Karpas-422 (cell line): ENCODE measurements around the gene PKP1. TPM values are rescaled to one million over a fixed set of nuclear protein-coding genes. Genes with fewer than 3 reads are reported as not detected.

Source experiments
- DNase-seq: peaks from one replicate; pipeline ENCODE4 v3.0.0-alpha.2; 2015
- H2AFZ ChIP-seq: fragments of 200-600 bp; sonication (generic); 2 replicates; pipeline ENCODE4 v1.6.1; 2014; ENCODE audit warnings: antibody characterized with exemption, low read length, mixed read lengths
- H3K27ac ChIP-seq: fragments of 200-600 bp; sonication (generic); 2 replicates; pipeline ENCODE4 v1.5.1; 2014; ENCODE audit warnings: mild to moderate bottlenecking, low read length, moderate library complexity
- H3K27me3 ChIP-seq: fragments of 200-600 bp; sonication (generic); 2 replicates; pipeline ENCODE4 v1.6.1; 2014; ENCODE audit warnings: low read length, mixed read lengths
- H3K36me3 ChIP-seq: fragments of 200-600 bp; sonication (generic); 2 replicates; pipeline ENCODE4 v1.6.1; 2014; ENCODE audit warnings: low read length, mixed read lengths; ENCODE audit not compliant: insufficient read depth
- H3K4me1 ChIP-seq: fragments of 200-600 bp; sonication (generic); 2 replicates; pipeline ENCODE4 v1.6.1; 2014; ENCODE audit warnings: mild to moderate bottlenecking, low read length, mixed read lengths
- H3K4me2 ChIP-seq: fragments of 200-600 bp; sonication (generic); 2 replicates; pipeline ENCODE4 v1.6.1; 2014; ENCODE audit warnings: low read length, low read depth, mild to moderate bottlenecking; ENCODE audit not compliant: poor library complexity, severe bottlenecking
- H3K4me3 ChIP-seq: fragments of 200-600 bp; sonication (generic); 2 replicates; pipeline ENCODE4 v1.5.1; 2014; ENCODE audit warnings: mild to moderate bottlenecking, antibody characterized with exemption, low read length, mixed read lengths
- H3K79me2 ChIP-seq: fragments of 200-600 bp; sonication (generic); 2 replicates; pipeline ENCODE4 v1.6.1; 2014; ENCODE audit warnings: mild to moderate bottlenecking, low read length, mixed read lengths
- H3K9ac ChIP-seq: fragments of 200-600 bp; sonication (generic); 2 replicates; pipeline ENCODE4 v1.6.0; 2014; ENCODE audit warnings: low read length
- H3K9me2 ChIP-seq: fragments of 200-600 bp; sonication (generic), shearing (Covaris generic); replicated peaks from 2 replicates; pipeline ENCODE4 v1.6.0; 2014; ENCODE audit warnings: mild to moderate bottlenecking, low read length, moderate library complexity; ENCODE audit not compliant: insufficient read depth
- H3K9me3 ChIP-seq: fragments of 300-700, 200-600 bp; sonication (generic); 2 replicates; pipeline ENCODE4 v1.6.1; 2014; ENCODE audit warnings: low read length, mixed read lengths
- H4K20me1 ChIP-seq: fragments of 200-600 bp; sonication (generic); 2 replicates; pipeline ENCODE4 v1.6.1; 2014; ENCODE audit warnings: mild to moderate bottlenecking, antibody characterized with exemption, low read length, low read depth; ENCODE audit not compliant: insufficient read depth
- total RNA-seq: library from RNA; depleted of rRNA; stranded (reverse); fragments of >200 nt; shearing (Covaris generic); gene quantifications from 2 replicates; pipeline ENCODE4 v1.2.3, GENCODE V29; 2014; ENCODE audit warnings: low replicate concordance

PKP1 gene
- total RNA-seq, 1 experiment from 2014 or later, result not detected

DNA sequence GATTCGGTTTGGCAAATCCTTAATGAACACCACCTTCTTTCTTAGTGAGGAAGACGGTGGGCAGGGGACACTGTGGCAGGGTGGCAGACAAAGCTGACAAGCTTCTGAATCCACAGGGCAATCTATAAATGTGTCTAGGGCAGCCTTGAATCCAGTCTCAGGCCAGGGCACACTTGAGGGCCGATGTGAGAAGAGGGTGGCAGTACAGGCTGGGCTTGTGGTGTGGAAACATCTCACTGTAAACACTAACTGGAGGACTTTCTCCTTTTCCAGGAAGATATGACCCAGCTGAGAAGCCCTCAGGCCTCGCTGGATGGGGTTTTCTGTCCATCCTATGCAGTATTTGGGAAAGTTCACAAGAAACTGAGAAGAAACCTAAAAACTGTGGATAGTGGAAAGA is 46.5 kb downstream of the PKP1 start:
- no peaks in the 10 kb centered on the region for H3K36me3 ChIP-seq
- H3K27me3 ChIP-seq, result no peaks in the 10 kb centered on the region
- H3K9me2 ChIP-seq, result no peaks in the 10 kb centered on the region
- no peaks in the 10 kb centered on the region for H3K9me3 ChIP-seq
- no peak overlapping the region for H3K9ac ChIP-seq
- no peak overlapping the region for H3K27ac ChIP-seq
- H3K4me2 ChIP-seq, result no peak overlapping the region
- H4K20me1 ChIP-seq, result no peaks in the 10 kb centered on the region
- no peaks in the 10 kb centered on the region for H3K4me1 ChIP-seq
- H3K79me2 ChIP-seq, result no peaks in the 10 kb centered on the region
- DNase-seq, result no peak
- H2AFZ ChIP-seq, result no peak overlapping the region
- H3K4me3 ChIP-seq, result no peak overlapping the region

- H3K9me3 ChIP-seq, result no peaks in the 10 kb centered on the region
- H3K9me2 ChIP-seq, result no peaks in the 10 kb centered on the region
- no peak overlapping the region for H2AFZ ChIP-seq
- no peak for DNase-seq
- H3K27me3 ChIP-seq, result no peaks in the 10 kb centered on the region
- H3K9ac ChIP-seq, result no peak overlapping the region
- H3K4me1 ChIP-seq, result no peaks in the 10 kb centered on the region
- no peaks in the 10 kb centered on the region for H3K36me3 ChIP-seq
- H3K27ac ChIP-seq, result no peak overlapping the region
- no peaks in the 10 kb centered on the region for H3K79me2 ChIP-seq
- no peaks in the 10 kb centered on the region for H4K20me1 ChIP-seq
- no peak overlapping the region for H3K4me3 ChIP-seq
- no peak overlapping the region for H3K4me2 ChIP-seq
Observed at GRCh38 chr1:201330541-201330940, 47.2 kb downstream of the PKP1 start.

- no peaks in the 10 kb centered on the region for H3K9me3 ChIP-seq
- DNase-seq, result no peak
Observed at GRCh38 chr1:201331166-201331565, 47.9 kb downstream of the PKP1 start.

GRCh38 chr1:201332021-201332420 is 48.7 kb downstream of the PKP1 start:
- Histone ChIP-seq H3K4me1 (no peaks in the 10 kb centered on the region), H3K4me2 (no peak overlapping the region), H3K36me3 (no peaks in the 10 kb centered on the region), H3K9ac (no peak overlapping the region), H3K4me3 (no peak overlapping the region), H3K9me2 (no peaks in the 10 kb centered on the region), H3K27ac (no peak overlapping the region), H2AFZ (no peak overlapping the region), H3K9me3 (no peaks in the 10 kb centered on the region), H4K20me1 (no peaks in the 10 kb centered on the region), H3K79me2 (no peaks in the 10 kb centered on the region), H3K27me3 (no peaks in the 10 kb centered on the region)
- DNase-seq, result no peak

More at GRCh38 chr1:201331166-201331565, 47.9 kb downstream of the PKP1 start:
- Histone ChIP-seq H2AFZ (no peak overlapping the region), H3K9ac (no peak overlapping the region), H3K79me2 (no peaks in the 10 kb centered on the region), H3K27ac (no peak overlapping the region), H3K36me3 (no peaks in the 10 kb centered on the region), H3K27me3 (no peaks in the 10 kb centered on the region), H3K4me3 (no peak overlapping the region), H3K4me1 (no peaks in the 10 kb centered on the region), H3K4me2 (no peak overlapping the region), H4K20me1 (no peaks in the 10 kb centered on the region), H3K9me2 (no peaks in the 10 kb centered on the region)

- H3K36me3 ChIP-seq, result no peaks in the 10 kb centered on the region
- H3K9me3 ChIP-seq, result no peaks in the 10 kb centered on the region
- H3K9ac ChIP-seq, result no peak overlapping the region
- no peaks in the 10 kb centered on the region for H3K27me3 ChIP-seq
- no peak overlapping the region for H3K4me3 ChIP-seq
- H3K4me2 ChIP-seq, result no peak overlapping the region
- no peak overlapping the region for H3K27ac ChIP-seq
- H3K9me2 ChIP-seq, result no peaks in the 10 kb centered on the region
- no peak overlapping the region for H2AFZ ChIP-seq
- no peak for DNase-seq
- H4K20me1 ChIP-seq, result no peaks in the 10 kb centered on the region
- H3K79me2 ChIP-seq, result no peaks in the 10 kb centered on the region
- H3K4me1 ChIP-seq, result no peaks in the 10 kb centered on the region
Observed at GRCh38 chr1:201332616-201333335, 49.5 kb downstream of the PKP1 start.

DNA sequence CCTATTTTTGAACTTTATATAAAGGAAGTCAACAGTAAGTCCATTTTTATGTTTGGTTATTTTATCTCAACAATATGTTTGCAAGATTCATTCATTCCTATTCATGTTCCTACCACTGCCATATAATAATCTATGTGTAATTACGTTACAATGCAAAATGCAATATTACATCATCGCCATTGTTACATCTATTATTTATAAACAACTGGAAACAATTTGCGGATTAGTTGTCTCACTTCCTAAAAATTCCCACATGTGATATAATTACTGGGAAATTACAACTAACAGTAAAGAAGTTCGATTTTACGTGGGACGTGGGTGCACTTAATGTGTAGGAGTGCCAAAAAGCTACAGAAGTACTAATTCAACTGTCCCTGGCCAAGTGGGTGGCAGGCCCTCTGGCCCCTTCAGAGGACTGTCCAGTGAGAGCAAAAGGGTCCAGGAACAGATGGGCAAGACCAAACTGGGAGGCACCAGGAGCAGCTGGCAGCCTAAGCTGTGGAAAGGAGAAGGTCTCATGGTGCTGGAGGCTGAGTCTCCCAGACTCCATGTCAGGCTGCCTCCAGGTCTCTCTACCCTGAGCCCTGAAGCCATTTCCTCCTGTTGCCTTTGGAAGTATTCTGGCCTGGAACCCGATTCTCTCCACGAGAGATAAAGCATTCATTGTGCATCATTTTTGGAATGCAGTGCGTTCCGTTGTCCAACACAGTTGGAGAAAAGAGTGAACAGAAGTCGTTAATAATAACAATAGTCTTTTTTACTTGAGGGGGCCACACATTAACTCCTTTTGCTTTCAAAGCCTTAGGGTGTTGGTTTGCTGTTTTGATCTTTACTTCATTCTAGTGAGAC is 51.2 kb downstream of the PKP1 start:
- H3K27me3 ChIP-seq, result no peaks in the 10 kb centered on the region
- H3K4me3 ChIP-seq, result no peak overlapping the region
- H4K20me1 ChIP-seq, result no peaks in the 10 kb centered on the region
- H2AFZ ChIP-seq, result no peak overlapping the region
- no peak overlapping the region for H3K9ac ChIP-seq
- no peaks in the 10 kb centered on the region for H3K4me1 ChIP-seq
- H3K27ac ChIP-seq, result no peak overlapping the region
- H3K4me2 ChIP-seq, result no peak overlapping the region
- H3K9me2 ChIP-seq, result no peaks in the 10 kb centered on the region
- no peaks in the 10 kb centered on the region for H3K36me3 ChIP-seq
- DNase-seq, result no peak
- no peaks in the 10 kb centered on the region for H3K79me2 ChIP-seq
- H3K9me3 ChIP-seq, result no peaks in the 10 kb centered on the region

- H3K79me2 ChIP-seq, result no peaks in the 10 kb centered on the region
- no peak for DNase-seq
- H2AFZ ChIP-seq, result no peak overlapping the region
- no peaks in the 10 kb centered on the region for H3K9me2 ChIP-seq
- no peak overlapping the region for H3K9ac ChIP-seq
- no peaks in the 10 kb centered on the region for H3K4me1 ChIP-seq
- no peaks in the 10 kb centered on the region for H4K20me1 ChIP-seq
- no peak overlapping the region for H3K4me3 ChIP-seq
- H3K27me3 ChIP-seq, result no peaks in the 10 kb centered on the region
- H3K4me2 ChIP-seq, result no peak overlapping the region
- H3K9me3 ChIP-seq, result no peaks in the 10 kb centered on the region
- no peaks in the 10 kb centered on the region for H3K36me3 ChIP-seq
- no peak overlapping the region for H3K27ac ChIP-seq
Observed at GRCh38 chr1:201335174-201335870, 52.0 kb downstream of the PKP1 start.

GRCh38 chr1:201335901-201336300 is 52.6 kb downstream of the PKP1 start:
- DNase-seq, result no peak
- H3K27me3 ChIP-seq, result no peaks in the 10 kb centered on the region

More at GRCh38 chr1:201335901-201336300, 52.6 kb downstream of the PKP1 start:
- Histone ChIP-seq H4K20me1 (no peaks in the 10 kb centered on the region), H3K4me3 (no peak overlapping the region), H3K9me2 (no peaks in the 10 kb centered on the region), H2AFZ (no peak overlapping the region), H3K27ac (no peak overlapping the region), H3K4me2 (no peak overlapping the region), H3K9me3 (no peaks in the 10 kb centered on the region), H3K9ac (no peak overlapping the region), H3K79me2 (no peaks in the 10 kb centered on the region), H3K36me3 (no peaks in the 10 kb centered on the region), H3K4me1 (no peaks in the 10 kb centered on the region)
